GM23338 (cell line): Measurements from ENCODE around the gene AMDHD1. TPM values are rescaled to one million over a fixed set of nuclear protein-coding genes. Genes with fewer than 3 reads are reported as not detected.

Source experiments
- ATAC-seq: fragments of 200-7000 bp; cut with Tn5 transposase; 3 replicates; pipeline ENCODE4 v1.9.1; 2020
- DNase-seq: peaks from one replicate; pipeline ENCODE4 v3.0.0-alpha.2; 2015; ENCODE audit warnings: low spot score
- H2AFZ ChIP-seq: fragments of 200-600 bp; sonication (generic); 2 replicates; pipeline ENCODE4 v1.8.0; 2016; ENCODE audit warnings: antibody characterized with exemption, mild to moderate bottlenecking, moderate library complexity
- H3F3A ChIP-seq: fragments of 200-600 bp; sonication (generic); replicated peaks from 2 replicates; pipeline ENCODE4 v1.8.0; 2017; ENCODE audit warnings: antibody characterized with exemption, mixed run types, low read depth
- H3K27ac ChIP-seq: fragments of 200-600 bp; sonication (generic); 2 replicates; pipeline ENCODE4 v1.6.1; 2016; ENCODE audit warnings: low read depth
- H3K27me3 ChIP-seq: fragments of 200-600 bp; sonication (generic); 2 replicates; pipeline ENCODE4 v1.8.0; 2016; ENCODE audit warnings: mild to moderate bottlenecking, mixed run types, moderate library complexity; ENCODE audit not compliant: insufficient read depth
- H3K36me3 ChIP-seq: fragments of 200-600 bp; sonication (generic); 2 replicates; pipeline ENCODE4 v1.8.0; 2016; ENCODE audit warnings: mild to moderate bottlenecking; ENCODE audit not compliant: insufficient read depth
- H3K4me1 ChIP-seq: fragments of 200-600 bp; sonication (generic); 2 replicates; pipeline ENCODE4 v1.8.0; 2016; ENCODE audit warnings: mild to moderate bottlenecking, moderate library complexity; ENCODE audit not compliant: insufficient read depth
- H3K4me2 ChIP-seq: fragments of 200-600 bp; sonication (generic); 2 replicates; pipeline ENCODE4 v1.7.1; 2017; ENCODE audit warnings: mixed run types
- H3K4me3 ChIP-seq: fragments of 200-600 bp; sonication (generic); 2 replicates; pipeline ENCODE4 v1.6.1; 2016; ENCODE audit warnings: mixed run types
- H3K79me2 ChIP-seq: fragments of 200-600 bp; sonication (generic); replicated peaks from 2 replicates; pipeline ENCODE4 v1.8.0; 2017; ENCODE audit warnings: mild to moderate bottlenecking; ENCODE audit not compliant: insufficient read depth
- H3K9me2 ChIP-seq: fragments of 200-600 bp; sonication (generic); 2 replicates; pipeline ENCODE4 v1.8.0; 2017; ENCODE audit not compliant: insufficient read depth
- H4K20me1 ChIP-seq: fragments of 200-600 bp; sonication (generic); replicated peaks from 2 replicates; pipeline ENCODE4 v1.8.0; 2017; ENCODE audit warnings: mild to moderate bottlenecking; ENCODE audit not compliant: insufficient read depth
- H3K27ac Mint-ChIP-seq: 2 replicates; pipeline ENCODE4 v1.8.0; 2020; ENCODE audit warnings: inconsistent platforms, mild to moderate bottlenecking, moderate library complexity, mixed read lengths
- H3K27me3 Mint-ChIP-seq: 3 replicates; pipeline ENCODE4 v1.8.0; 2022; ENCODE audit warnings: low read depth, mild to moderate bottlenecking, moderate library complexity, mixed read lengths, inconsistent platforms; ENCODE audit not compliant: insufficient read depth, poor library complexity
- H3K36me3 Mint-ChIP-seq: 3 replicates; pipeline ENCODE4 v1.8.0; 2021; ENCODE audit warnings: low read depth, mild to moderate bottlenecking, inconsistent platforms, moderate library complexity, mixed read lengths
- H3K4me1 Mint-ChIP-seq: 3 replicates; pipeline ENCODE4 v1.8.0; 2020; ENCODE audit warnings: mild to moderate bottlenecking, inconsistent platforms, mixed read lengths
- H3K4me3 Mint-ChIP-seq: 3 replicates; pipeline ENCODE4 v1.8.0; 2021; ENCODE audit warnings: moderate library complexity, mild to moderate bottlenecking, inconsistent platforms, mixed read lengths
- H3K9me3 Mint-ChIP-seq: 3 replicates; pipeline ENCODE4 v1.8.0; 2020; ENCODE audit warnings: moderate library complexity, mild to moderate bottlenecking, inconsistent platforms, mixed read lengths
- CREB1 ChIP-seq: fragments of 250-450 bp; sonication (Bioruptor Pico); IDR thresholded peaks from 2 replicates; pipeline ENCODE4 v1.5.0; 2020; ENCODE audit warnings: low read depth, mild to moderate bottlenecking, moderate library complexity
- EZH2 ChIP-seq: fragments of 200-600 bp; sonication (generic); IDR thresholded peaks from one replicate; pipeline ENCODE4 v1.8.0; 2017; ENCODE audit warnings: antibody characterized with exemption, mild to moderate bottlenecking, low read depth; ENCODE audit not compliant: unreplicated experiment
- EZH2phosphoT487 ChIP-seq: fragments of 200-600 bp; sonication (generic); IDR thresholded peaks from one replicate; pipeline ENCODE4 v1.8.1; 2018; ENCODE audit warnings: antibody characterized with exemption; ENCODE audit not compliant: unreplicated experiment
- JUNB ChIP-seq: IDR thresholded peaks from one replicate; pipeline ENCODE4 v1.6.1; 2016; ENCODE audit warnings: antibody characterized with exemption; ENCODE audit not compliant: unreplicated experiment
- NANOG ChIP-seq: IDR thresholded peaks from 2 replicates; pipeline ENCODE4 v1.6.1; 2016; ENCODE audit warnings: antibody characterized with exemption, borderline replicate concordance
- POLR2AphosphoS5 ChIP-seq: IDR thresholded peaks from 2 replicates; pipeline ENCODE4 v1.6.1; 2016; ENCODE audit warnings: antibody characterized with exemption, low read depth
- STAT1 ChIP-seq: IDR thresholded peaks from one replicate; pipeline ENCODE4 v1.6.1; 2016; ENCODE audit warnings: antibody characterized with exemption; ENCODE audit not compliant: unreplicated experiment
- ZNF114 ChIP-seq: fragments of 250-450 bp; sonication (Bioruptor Pico); IDR thresholded peaks from 2 replicates; pipeline ENCODE4 v1.5.0; 2020; ENCODE audit warnings: mild to moderate bottlenecking, moderate library complexity
- ZNF331 ChIP-seq: fragments of 250-450 bp; sonication (Bioruptor Pico); IDR thresholded peaks from 2 replicates; pipeline ENCODE4 v1.5.0; 2020; ENCODE audit warnings: low read depth, mild to moderate bottlenecking, moderate library complexity
- polyA plus RNA-seq: library from polyadenylated mRNA; unstranded; fragments of >200 nt; fragmentation: Nextera tagmentation; extraction: Ambion mirVana; gene quantifications from 2 replicates; pipeline ENCODE4 v1.2.1, GENCODE V29; 2016
- total RNA-seq: library from RNA; depleted of rRNA; stranded (reverse); fragments of >200 nt; shearing (Covaris generic); gene quantifications from 2 replicates; pipeline ENCODE4 v1.2.3, GENCODE V29; 2014
- TF ChIP-seq, protein P1 (sequence below), 2 experiments: fragments of 200-600 bp in 1 of 2; sonication (generic) in 1 of 2; conservative IDR thresholded peaks; 2 replicates each; pipeline versions ENCODE4 v1.5.1 to v1.6.1; 2016 to 2017; ENCODE audit warnings: antibody characterized with exemption in 2 of 2, low read depth in 2 of 2, mild to moderate bottlenecking in 2 of 2, moderate library complexity in 1 of 2
- TF ChIP-seq, protein P2 (sequence below): fragments of 250-450 bp; sonication (Bioruptor Pico); IDR thresholded peaks from 2 replicates; pipeline ENCODE4 v1.5.0; 2020; ENCODE audit warnings: mild to moderate bottlenecking, moderate library complexity
- TF ChIP-seq, protein P3 (sequence below): IDR thresholded peaks from one replicate; pipeline ENCODE4 v1.6.1; 2018; ENCODE audit warnings: antibody characterized with exemption; ENCODE audit not compliant: unreplicated experiment
- TF ChIP-seq, protein P4 (sequence below): IDR thresholded peaks from 2 replicates; pipeline ENCODE4 v1.6.1; 2016; ENCODE audit warnings: antibody characterized with exemption

The AMDHD1 gene
- total and polyA plus RNA-seq, 2 experiments from 2014 or later: 0.21 to 0.24 TPM

DNA sequence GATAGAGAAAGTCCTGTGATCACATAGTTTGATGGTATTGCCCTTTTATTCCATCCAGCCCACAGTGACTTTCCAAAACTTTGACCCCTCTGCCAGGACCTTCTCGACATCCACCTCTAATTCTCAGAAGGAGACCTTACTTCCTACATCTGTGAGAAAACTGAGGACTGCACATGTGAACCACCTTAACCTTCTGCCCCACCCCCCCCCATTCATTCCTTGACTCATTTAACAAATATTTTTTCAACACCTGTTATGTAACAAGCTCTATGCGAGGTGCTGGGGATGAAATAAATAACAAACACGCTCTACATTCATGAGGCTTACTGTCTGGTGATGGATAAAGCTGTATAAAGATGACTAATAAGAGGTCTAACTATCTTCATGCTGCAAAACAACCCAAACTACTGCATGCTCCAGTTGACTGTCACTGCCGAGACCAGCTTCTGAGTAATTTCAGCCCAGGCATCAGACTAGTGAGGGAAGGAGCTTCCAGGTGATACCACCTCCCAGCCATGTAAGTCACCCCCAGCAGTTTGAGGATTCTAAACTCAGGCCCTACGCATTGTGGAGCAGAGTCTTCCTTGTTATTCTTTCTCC lies 54.9 kb downstream of the AMDHD1 start:
- Mint-ChIP-seq H3K4me1 (peaks cover 8% of the 10 kb centered on the region), H3K9me3 (no peaks in the 10 kb centered on the region), H3K27me3 (peaks cover 2% of the 10 kb centered on the region), H3K27ac (no peak overlapping the region), H3K4me3 (no peak overlapping the region), H3K36me3 (peaks cover 14% of the 10 kb centered on the region; the same call in 2 of the 3 replicates)
- Histone ChIP-seq H3K4me1 (no peaks in the 10 kb centered on the region), H3K4me2 (no peak overlapping the region), H3K4me3 (no peak overlapping the region), H3K27me3 (no peaks in the 10 kb centered on the region), H3K27ac (0 out of 2 replicates have a peak overlapping the region, but pooled peaks have one; percentile 46), H2AFZ (no peak overlapping the region), H3F3A (no peaks in the 10 kb centered on the region), H4K20me1 (peaks cover 3% of the 10 kb centered on the region; the same call in 1 of the 2 replicates), H3K9me2 (no peaks in the 10 kb centered on the region), H3K36me3 (peaks cover 13% of the 10 kb centered on the region), H3K79me2 (no peaks in the 10 kb centered on the region)
- peak; percentile 22; the same call in 2 of the 3 replicates for ATAC-seq
- DNase-seq: no peak
- TF ChIP-seq, protein P1, sequence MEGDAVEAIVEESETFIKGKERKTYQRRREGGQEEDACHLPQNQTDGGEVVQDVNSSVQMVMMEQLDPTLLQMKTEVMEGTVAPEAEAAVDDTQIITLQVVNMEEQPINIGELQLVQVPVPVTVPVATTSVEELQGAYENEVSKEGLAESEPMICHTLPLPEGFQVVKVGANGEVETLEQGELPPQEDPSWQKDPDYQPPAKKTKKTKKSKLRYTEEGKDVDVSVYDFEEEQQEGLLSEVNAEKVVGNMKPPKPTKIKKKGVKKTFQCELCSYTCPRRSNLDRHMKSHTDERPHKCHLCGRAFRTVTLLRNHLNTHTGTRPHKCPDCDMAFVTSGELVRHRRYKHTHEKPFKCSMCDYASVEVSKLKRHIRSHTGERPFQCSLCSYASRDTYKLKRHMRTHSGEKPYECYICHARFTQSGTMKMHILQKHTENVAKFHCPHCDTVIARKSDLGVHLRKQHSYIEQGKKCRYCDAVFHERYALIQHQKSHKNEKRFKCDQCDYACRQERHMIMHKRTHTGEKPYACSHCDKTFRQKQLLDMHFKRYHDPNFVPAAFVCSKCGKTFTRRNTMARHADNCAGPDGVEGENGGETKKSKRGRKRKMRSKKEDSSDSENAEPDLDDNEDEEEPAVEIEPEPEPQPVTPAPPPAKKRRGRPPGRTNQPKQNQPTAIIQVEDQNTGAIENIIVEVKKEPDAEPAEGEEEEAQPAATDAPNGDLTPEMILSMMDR (conservative IDR thresholded peaks at IDR 0.05; ENCODE audit: low read depth in 2 of 2): no peak
- no peak for TF ChIP-seq ZNF331 (CRISPR knock-in tag)
- no peak for TF ChIP-seq NANOG
- no peak for TF ChIP-seq JUNB
- TF ChIP-seq EZH2phosphoT487: no peak
- no peak for TF ChIP-seq CREB1 (CRISPR knock-in tag)
- no peak for TF ChIP-seq EZH2
- TF ChIP-seq, protein P2, sequence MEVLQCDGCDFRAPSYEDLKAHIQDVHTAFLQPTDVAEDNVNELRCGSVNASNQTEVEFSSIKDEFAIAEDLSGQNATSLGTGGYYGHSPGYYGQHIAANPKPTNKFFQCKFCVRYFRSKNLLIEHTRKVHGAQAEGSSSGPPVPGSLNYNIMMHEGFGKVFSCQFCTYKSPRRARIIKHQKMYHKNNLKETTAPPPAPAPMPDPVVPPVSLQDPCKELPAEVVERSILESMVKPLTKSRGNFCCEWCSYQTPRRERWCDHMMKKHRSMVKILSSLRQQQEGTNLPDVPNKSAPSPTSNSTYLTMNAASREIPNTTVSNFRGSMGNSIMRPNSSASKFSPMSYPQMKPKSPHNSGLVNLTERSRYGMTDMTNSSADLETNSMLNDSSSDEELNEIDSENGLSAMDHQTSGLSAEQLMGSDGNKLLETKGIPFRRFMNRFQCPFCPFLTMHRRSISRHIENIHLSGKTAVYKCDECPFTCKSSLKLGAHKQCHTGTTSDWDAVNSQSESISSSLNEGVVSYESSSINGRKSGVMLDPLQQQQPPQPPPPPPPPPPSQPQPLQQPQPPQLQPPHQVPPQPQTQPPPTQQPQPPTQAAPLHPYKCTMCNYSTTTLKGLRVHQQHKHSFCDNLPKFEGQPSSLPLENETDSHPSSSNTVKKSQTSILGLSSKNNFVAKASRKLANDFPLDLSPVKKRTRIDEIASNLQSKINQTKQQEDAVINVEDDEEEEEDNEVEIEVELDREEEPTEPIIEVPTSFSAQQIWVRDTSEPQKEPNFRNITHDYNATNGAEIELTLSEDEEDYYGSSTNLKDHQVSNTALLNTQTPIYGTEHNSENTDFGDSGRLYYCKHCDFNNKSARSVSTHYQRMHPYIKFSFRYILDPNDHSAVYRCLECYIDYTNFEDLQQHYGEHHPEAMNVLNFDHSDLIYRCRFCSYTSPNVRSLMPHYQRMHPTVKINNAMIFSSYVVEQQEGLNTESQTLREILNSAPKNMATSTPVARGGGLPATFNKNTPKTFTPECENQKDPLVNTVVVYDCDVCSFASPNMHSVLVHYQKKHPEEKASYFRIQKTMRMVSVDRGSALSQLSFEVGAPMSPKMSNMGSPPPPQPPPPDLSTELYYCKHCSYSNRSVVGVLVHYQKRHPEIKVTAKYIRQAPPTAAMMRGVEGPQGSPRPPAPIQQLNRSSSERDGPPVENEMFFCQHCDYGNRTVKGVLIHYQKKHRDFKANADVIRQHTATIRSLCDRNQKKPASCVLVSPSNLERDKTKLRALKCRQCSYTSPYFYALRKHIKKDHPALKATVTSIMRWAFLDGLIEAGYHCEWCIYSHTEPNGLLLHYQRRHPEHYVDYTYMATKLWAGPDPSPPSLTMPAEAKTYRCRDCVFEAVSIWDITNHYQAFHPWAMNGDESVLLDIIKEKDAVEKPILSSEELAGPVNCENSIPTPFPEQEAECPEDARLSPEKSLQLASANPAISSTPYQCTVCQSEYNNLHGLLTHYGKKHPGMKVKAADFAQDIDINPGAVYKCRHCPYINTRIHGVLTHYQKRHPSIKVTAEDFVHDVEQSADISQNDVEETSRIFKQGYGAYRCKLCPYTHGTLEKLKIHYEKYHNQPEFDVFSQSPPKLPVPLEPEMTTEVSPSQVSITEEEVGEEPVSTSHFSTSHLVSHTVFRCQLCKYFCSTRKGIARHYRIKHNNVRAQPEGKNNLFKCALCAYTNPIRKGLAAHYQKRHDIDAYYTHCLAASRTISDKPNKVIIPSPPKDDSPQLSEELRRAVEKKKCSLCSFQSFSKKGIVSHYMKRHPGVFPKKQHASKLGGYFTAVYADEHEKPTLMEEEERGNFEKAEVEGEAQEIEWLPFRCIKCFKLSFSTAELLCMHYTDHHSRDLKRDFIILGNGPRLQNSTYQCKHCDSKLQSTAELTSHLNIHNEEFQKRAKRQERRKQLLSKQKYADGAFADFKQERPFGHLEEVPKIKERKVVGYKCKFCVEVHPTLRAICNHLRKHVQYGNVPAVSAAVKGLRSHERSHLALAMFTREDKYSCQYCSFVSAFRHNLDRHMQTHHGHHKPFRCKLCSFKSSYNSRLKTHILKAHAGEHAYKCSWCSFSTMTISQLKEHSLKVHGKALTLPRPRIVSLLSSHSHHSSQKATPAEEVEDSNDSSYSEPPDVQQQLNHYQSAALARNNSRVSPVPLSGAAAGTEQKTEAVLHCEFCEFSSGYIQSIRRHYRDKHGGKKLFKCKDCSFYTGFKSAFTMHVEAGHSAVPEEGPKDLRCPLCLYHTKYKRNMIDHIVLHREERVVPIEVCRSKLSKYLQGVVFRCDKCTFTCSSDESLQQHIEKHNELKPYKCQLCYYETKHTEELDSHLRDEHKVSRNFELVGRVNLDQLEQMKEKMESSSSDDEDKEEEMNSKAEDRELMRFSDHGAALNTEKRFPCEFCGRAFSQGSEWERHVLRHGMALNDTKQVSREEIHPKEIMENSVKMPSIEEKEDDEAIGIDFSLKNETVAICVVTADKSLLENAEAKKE (CRISPR knock-in tag): no peak
- no peak for TF ChIP-seq STAT1
- TF ChIP-seq, protein P3, sequence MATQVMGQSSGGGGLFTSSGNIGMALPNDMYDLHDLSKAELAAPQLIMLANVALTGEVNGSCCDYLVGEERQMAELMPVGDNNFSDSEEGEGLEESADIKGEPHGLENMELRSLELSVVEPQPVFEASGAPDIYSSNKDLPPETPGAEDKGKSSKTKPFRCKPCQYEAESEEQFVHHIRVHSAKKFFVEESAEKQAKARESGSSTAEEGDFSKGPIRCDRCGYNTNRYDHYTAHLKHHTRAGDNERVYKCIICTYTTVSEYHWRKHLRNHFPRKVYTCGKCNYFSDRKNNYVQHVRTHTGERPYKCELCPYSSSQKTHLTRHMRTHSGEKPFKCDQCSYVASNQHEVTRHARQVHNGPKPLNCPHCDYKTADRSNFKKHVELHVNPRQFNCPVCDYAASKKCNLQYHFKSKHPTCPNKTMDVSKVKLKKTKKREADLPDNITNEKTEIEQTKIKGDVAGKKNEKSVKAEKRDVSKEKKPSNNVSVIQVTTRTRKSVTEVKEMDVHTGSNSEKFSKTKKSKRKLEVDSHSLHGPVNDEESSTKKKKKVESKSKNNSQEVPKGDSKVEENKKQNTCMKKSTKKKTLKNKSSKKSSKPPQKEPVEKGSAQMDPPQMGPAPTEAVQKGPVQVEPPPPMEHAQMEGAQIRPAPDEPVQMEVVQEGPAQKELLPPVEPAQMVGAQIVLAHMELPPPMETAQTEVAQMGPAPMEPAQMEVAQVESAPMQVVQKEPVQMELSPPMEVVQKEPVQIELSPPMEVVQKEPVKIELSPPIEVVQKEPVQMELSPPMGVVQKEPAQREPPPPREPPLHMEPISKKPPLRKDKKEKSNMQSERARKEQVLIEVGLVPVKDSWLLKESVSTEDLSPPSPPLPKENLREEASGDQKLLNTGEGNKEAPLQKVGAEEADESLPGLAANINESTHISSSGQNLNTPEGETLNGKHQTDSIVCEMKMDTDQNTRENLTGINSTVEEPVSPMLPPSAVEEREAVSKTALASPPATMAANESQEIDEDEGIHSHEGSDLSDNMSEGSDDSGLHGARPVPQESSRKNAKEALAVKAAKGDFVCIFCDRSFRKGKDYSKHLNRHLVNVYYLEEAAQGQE: no peak
- TF ChIP-seq, protein P4, sequence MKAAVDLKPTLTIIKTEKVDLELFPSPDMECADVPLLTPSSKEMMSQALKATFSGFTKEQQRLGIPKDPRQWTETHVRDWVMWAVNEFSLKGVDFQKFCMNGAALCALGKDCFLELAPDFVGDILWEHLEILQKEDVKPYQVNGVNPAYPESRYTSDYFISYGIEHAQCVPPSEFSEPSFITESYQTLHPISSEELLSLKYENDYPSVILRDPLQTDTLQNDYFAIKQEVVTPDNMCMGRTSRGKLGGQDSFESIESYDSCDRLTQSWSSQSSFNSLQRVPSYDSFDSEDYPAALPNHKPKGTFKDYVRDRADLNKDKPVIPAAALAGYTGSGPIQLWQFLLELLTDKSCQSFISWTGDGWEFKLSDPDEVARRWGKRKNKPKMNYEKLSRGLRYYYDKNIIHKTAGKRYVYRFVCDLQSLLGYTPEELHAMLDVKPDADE: no peak
- no peak for TF ChIP-seq POLR2AphosphoS5
- no peak for TF ChIP-seq ZNF114 (CRISPR knock-in tag)
